B cell (primary cell): Measurements from ENCODE around the gene PACSIN3. TPM values are rescaled to one million over a fixed set of nuclear protein-coding genes. Genes with fewer than 3 reads are reported as not detected.

Experiments used
- ATAC-seq: fragments of 200-7000 bp; cut with Tn5 transposase; one replicate; pipeline ENCODE4 v1.10.0; 2021; ENCODE audit warnings: low read depth, mild to moderate bottlenecking, moderate number of reproducible peaks, moderate library complexity
- CTCF ChIA-PET: fragments of 350-600 bp; sonication (Branson Sonifier 250); formaldehyde crosslinking; loops from one replicate; lab custom pipeline; 2021; ENCODE audit warnings: antibody characterized with exemption, inconsistent platforms; lab: Charles Lee
- POLR2A ChIA-PET: fragments of 350-600 bp; sonication (Branson Sonifier 250); formaldehyde crosslinking; loops from one replicate; lab custom pipeline; 2021; ENCODE audit warnings: antibody characterized with exemption; lab: Charles Lee
- DNase-seq: peaks from one replicate; pipeline ENCODE4 v3.0.0; 2013
- H2AFZ ChIP-seq: 2 replicates; pipeline ENCODE4 v1.6.1; 2012; ENCODE audit warnings: mild to moderate bottlenecking, low read depth, low read length; ENCODE audit not compliant: insufficient read depth, poor library complexity, severe bottlenecking
- H3K27ac ChIP-seq, 2 donors: 1 replicate in 1 of 2; 2 replicates in 1 of 2; pipeline ENCODE4 v1.5.1; 2012 to 2013; ENCODE audit warnings: low read length in 2 of 2, mild to moderate bottlenecking in 2 of 2, moderate library complexity in 1 of 2
- H3K27me3 ChIP-seq, 4 experiments: fragments of 200-600 bp in 1 of 4; sonication (generic) in 1 of 4; replicated peaks in 1 of 4; 1 replicate in 2 of 4; 2 replicates in 2 of 4; pipeline versions ENCODE4 v1.6.1 to v1.7.0; 2013 to 2016; ENCODE audit warnings: low read length in 3 of 4, mild to moderate bottlenecking in 2 of 4, mixed read lengths in 1 of 4, moderate library complexity in 1 of 4; ENCODE audit not compliant: insufficient read depth in 4 of 4, control insufficient read depth in 3 of 4; ENCODE audit errors: control extremely low read depth in 1 of 4
- H3K36me3 ChIP-seq, 2 experiments: replicated peaks in 1 of 2; 1 replicate in 1 of 2; 2 replicates in 1 of 2; pipeline versions ENCODE4 v1.6.1 to v1.7.1; 2013; ENCODE audit warnings: low read length in 1 of 2; ENCODE audit not compliant: insufficient read depth in 2 of 2, control insufficient read depth in 1 of 2; ENCODE audit errors: control extremely low read depth in 1 of 2, extremely low read depth in 1 of 2
- H3K4me1 ChIP-seq, 2 donors: fragments of 200-600 bp in 1 of 2; sonication (generic) in 1 of 2; 1 replicate in 1 of 2; 2 replicates in 1 of 2; pipeline versions ENCODE4 v1.5.1 to v1.6.1; 2013 to 2017; ENCODE audit warnings: low read length in 2 of 2; ENCODE audit not compliant: control insufficient read depth in 2 of 2, insufficient read depth in 2 of 2
- H3K4me2 ChIP-seq: replicated peaks from 2 replicates; pipeline ENCODE3; 2012; ENCODE audit warnings: mild to moderate bottlenecking, low read depth, low read length; ENCODE audit not compliant: poor library complexity, severe bottlenecking
- H3K4me3 ChIP-seq, 5 experiments: fragments of 200-600 bp in 1 of 5; sonication (generic) in 1 of 5; 1 replicate in 3 of 5; 2 replicates in 2 of 5; pipeline versions ENCODE4 v1.5.1 to v1.7.0; 2011 to 2016; ENCODE audit warnings: low read length in 4 of 5, mild to moderate bottlenecking in 4 of 5, low read depth in 2 of 5, control low read depth in 1 of 5, moderate library complexity in 1 of 5; ENCODE audit not compliant: insufficient read depth in 1 of 5; ENCODE audit errors: control extremely low read depth in 1 of 5, extremely low read depth in 1 of 5
- H3K79me2 ChIP-seq: fragments of 200-600 bp; sonication (generic); one replicate; pipeline ENCODE4 v1.6.0; 2016; ENCODE audit warnings: low read length; ENCODE audit not compliant: control insufficient read depth, insufficient read depth
- H3K9ac ChIP-seq: fragments of 200-600 bp; sonication (generic); 2 replicates; pipeline ENCODE4 v1.6.1; 2017; ENCODE audit warnings: mild to moderate bottlenecking, low read length, moderate library complexity
- H3K9me3 ChIP-seq, 3 donors: one replicate each; pipeline versions ENCODE4 v1.6.1 to v1.7.1; 2013; ENCODE audit warnings: low read length in 2 of 3; ENCODE audit not compliant: control insufficient read depth in 2 of 3, insufficient read depth in 1 of 3; ENCODE audit errors: control extremely low read depth in 1 of 3
- H4K20me1 ChIP-seq: 2 replicates; pipeline ENCODE4 v1.6.0; 2012; ENCODE audit warnings: mild to moderate bottlenecking, low read length; ENCODE audit not compliant: insufficient read depth, control insufficient read depth, poor library complexity, severe bottlenecking
- H3K27ac Mint-ChIP-seq: one replicate; pipeline ENCODE4 v1.8.0; 2021; ENCODE audit warnings: mixed read lengths
- H3K27me3 Mint-ChIP-seq: one replicate; pipeline ENCODE4 v1.8.0; 2021; ENCODE audit warnings: mixed read lengths
- H3K4me1 Mint-ChIP-seq: one replicate; pipeline ENCODE4 v1.8.0; 2021; ENCODE audit warnings: mixed read lengths
- H3K4me3 Mint-ChIP-seq: one replicate; pipeline ENCODE4 v1.8.0; 2021; ENCODE audit warnings: mixed read lengths
- H3K9me3 Mint-ChIP-seq: one replicate; pipeline ENCODE4 v1.8.0; 2022; ENCODE audit warnings: mixed read lengths; ENCODE audit not compliant: insufficient read depth
- EZH2 ChIP-seq: IDR thresholded peaks from 2 replicates; pipeline ENCODE4 v1.6.1; 2012; ENCODE audit warnings: borderline replicate concordance, low read depth, mild to moderate bottlenecking, moderate library complexity, low read length; ENCODE audit not compliant: insufficient read depth, poor library complexity, severe bottlenecking
- WGBS: methylation state at CpG from one replicate; pipeline ENCODE4 v1.1.5; 2013; ENCODE audit warnings: missing lambda C conversion rate; ENCODE audit not compliant: insufficient coverage; 5-methylcytosine and 5-hydroxymethylcytosine counted together
- intact Hi-C: fragments of 100-400 bp; cut with micrococcal nuclease; formaldehyde crosslinking; loops from one replicate; pipeline ENCODE4 v1.10.0; 2022
- polyA plus RNA-seq: library from polyadenylated mRNA; depleted of rRNA; stranded (reverse); fragments of >200 nt; gene quantifications from 2 replicates; pipeline ENCODE4 v1.2.3, GENCODE V29; 2012
- total RNA-seq, 2 donors: library from RNA; stranded (reverse); fragments of 120-200 nt in 1 of 2; gene quantifications; 1 replicate in 1 of 2; 2 replicates in 1 of 2; pipeline versions ENCODE4 v1.2.3 to v1.2.4, GENCODE V29; 2013 to 2022
- TF ChIP-seq, protein P1 (sequence below): fragments of 200-600 bp; IDR thresholded peaks from one replicate; pipeline ENCODE4 v1.8.0; 2022; ENCODE audit warnings: antibody characterized with exemption, mild to moderate bottlenecking

PACSIN3 gene
- total and polyA plus RNA-seq, 2 donors (not counting 1 experiment from before 2014, with no cell fraction given): 2.1 TPM; not detected in 1

- 38% methylated on average over 10 of the region's 16 CpGs for WGBS
- peak overlapping the region; percentile 31 for H3K9ac ChIP-seq
- CTCF ChIA-PET: interaction anchor here (0.8 to 4.8 kb wide), 25 partner anchors 9 to 333 kb away, joined by 3 to 35 read pairs (median 4); partner anchors contain the start of genes ACP2 and CSTPP1
These were observed 33.9 kb downstream of the PACSIN3 start for GRCh38 chr11:47152126-47152952.

More at GRCh38 chr11:47152126-47152952, 33.9 kb downstream of the PACSIN3 start:
- peak overlapping the region; percentile 86 for H3K27ac Mint-ChIP-seq
- H3K27ac ChIP-seq: peak overlapping the region in 1 of 2 donors; percentile 4
- DNase-seq (peak; percentile 43), ATAC-seq (peak; percentile 31)
- no peaks in the 10 kb centered on the region for H3K36me3 ChIP-seq
- peaks cover 35% of the 10 kb centered on the region for H3K4me1 Mint-ChIP-seq
- H3K4me2 ChIP-seq: peak overlapping the region; percentile 53
- TF ChIP-seq, protein P1, sequence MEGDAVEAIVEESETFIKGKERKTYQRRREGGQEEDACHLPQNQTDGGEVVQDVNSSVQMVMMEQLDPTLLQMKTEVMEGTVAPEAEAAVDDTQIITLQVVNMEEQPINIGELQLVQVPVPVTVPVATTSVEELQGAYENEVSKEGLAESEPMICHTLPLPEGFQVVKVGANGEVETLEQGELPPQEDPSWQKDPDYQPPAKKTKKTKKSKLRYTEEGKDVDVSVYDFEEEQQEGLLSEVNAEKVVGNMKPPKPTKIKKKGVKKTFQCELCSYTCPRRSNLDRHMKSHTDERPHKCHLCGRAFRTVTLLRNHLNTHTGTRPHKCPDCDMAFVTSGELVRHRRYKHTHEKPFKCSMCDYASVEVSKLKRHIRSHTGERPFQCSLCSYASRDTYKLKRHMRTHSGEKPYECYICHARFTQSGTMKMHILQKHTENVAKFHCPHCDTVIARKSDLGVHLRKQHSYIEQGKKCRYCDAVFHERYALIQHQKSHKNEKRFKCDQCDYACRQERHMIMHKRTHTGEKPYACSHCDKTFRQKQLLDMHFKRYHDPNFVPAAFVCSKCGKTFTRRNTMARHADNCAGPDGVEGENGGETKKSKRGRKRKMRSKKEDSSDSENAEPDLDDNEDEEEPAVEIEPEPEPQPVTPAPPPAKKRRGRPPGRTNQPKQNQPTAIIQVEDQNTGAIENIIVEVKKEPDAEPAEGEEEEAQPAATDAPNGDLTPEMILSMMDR: no peak
- no peak for TF ChIP-seq EZH2
- H3K4me3 Mint-ChIP-seq: peak overlapping the region; percentile 71
- intact Hi-C loops: no loop called here
- H2AFZ ChIP-seq: no peak overlapping the region
- no peaks in the 10 kb centered on the region for H3K9me3 ChIP-seq
- H3K79me2 ChIP-seq: no peaks in the 10 kb centered on the region
- H3K4me1 ChIP-seq: peaks cover 19 to 36% of the 10 kb centered on the region in 2 donors
- no peak overlapping the region for H3K4me3 ChIP-seq
- no peaks in the 10 kb centered on the region for H4K20me1 ChIP-seq
- no peaks in the 10 kb centered on the region for H3K27me3 ChIP-seq
- no peaks in the 10 kb centered on the region for H3K9me3 Mint-ChIP-seq
- H3K27me3 Mint-ChIP-seq: no peaks in the 10 kb centered on the region
- POLR2A ChIA-PET: interaction anchor here (0.6 to 0.7 kb wide), 2 partner anchors 34 to 216 kb away, joined by 4 to 9 read pairs; partner anchors contain the start of gene CSTPP1
